HG02870 (cell line): Measurements from ENCODE around the gene MBNL3.
"Not testable (repeated sequence)": the region's sequence is repeated elsewhere in the genome, so short reads cannot be mapped to it uniquely, and the experiment has no call there.

Source experiments
- ATAC-seq: cut with Tn5 transposase; IDR thresholded peaks from one replicate; pipeline ENCODE4 v1.9.1; 2021; ENCODE audit warnings: mild to moderate bottlenecking, moderate library complexity; ENCODE audit not compliant: unreplicated experiment

The MBNL3 gene

GRCh38 chrX:132384301-132384700 lies 104.5 kb downstream of the MBNL3 start:
- no peak for ATAC-seq

GRCh38 chrX:132382068-132382467 lies 106.8 kb downstream of the MBNL3 start:
- ATAC-seq: no peak

GRCh38 chrX:132378281-132378680 lies 110.6 kb downstream of the MBNL3 start:
- ATAC-seq: no peak

GRCh38 chrX:132375941-132376340 lies 112.9 kb downstream of the MBNL3 start:
- no peak for ATAC-seq

GRCh38 chrX:132373610-132374009 lies 115.2 kb downstream of the MBNL3 start:
- no peak for ATAC-seq

- ATAC-seq: no peak
Measured at GRCh38 chrX:132369617-132370326, 119.1 kb downstream of the MBNL3 start.

- ATAC-seq: no peak
Measured at GRCh38 chrX:132367984-132368383, 120.9 kb downstream of the MBNL3 start.

- no peak for ATAC-seq
Measured at GRCh38 chrX:132367314-132367713, 121.5 kb downstream of the MBNL3 start.

- ATAC-seq: no peak
Measured at GRCh38 chrX:132365490-132365889, 123.3 kb downstream of the MBNL3 start.

GRCh38 chrX:132364313-132364712 lies 124.5 kb downstream of the MBNL3 start:
- no peak for ATAC-seq

GRCh38 chrX:132353430-132353829 lies 135.4 kb downstream of the MBNL3 start:
- no peak for ATAC-seq

GRCh38 chrX:132336172-132336571 lies 152.7 kb downstream of the MBNL3 start:
- ATAC-seq: no peak

GRCh38 chrX:132333351-132333750 lies 155.5 kb downstream of the MBNL3 start:
- no peak for ATAC-seq

GRCh38 chrX:132331532-132331931 lies 157.3 kb downstream of the MBNL3 start:
- ATAC-seq: no peak

GRCh38 chrX:132331000-132331399 lies 157.8 kb downstream of the MBNL3 start:
- ATAC-seq: no peak

GRCh38 chrX:132330156-132330729 lies 158.6 kb downstream of the MBNL3 start:
- ATAC-seq: no peak

- ATAC-seq: not testable (repeated sequence)
Measured at GRCh38 chrX:132326960-132327359, 161.9 kb downstream of the MBNL3 start.
